ENCODE data around the gene SYDE1. TPM values are rescaled to one million over a fixed set of nuclear protein-coding genes. Genes with fewer than 3 reads are reported as not detected.

Gene SYDE1
- total RNA-seq, 4 donors from 2014 or later: 15.4 to 60.9 (median 22.8) TPM

DNA sequence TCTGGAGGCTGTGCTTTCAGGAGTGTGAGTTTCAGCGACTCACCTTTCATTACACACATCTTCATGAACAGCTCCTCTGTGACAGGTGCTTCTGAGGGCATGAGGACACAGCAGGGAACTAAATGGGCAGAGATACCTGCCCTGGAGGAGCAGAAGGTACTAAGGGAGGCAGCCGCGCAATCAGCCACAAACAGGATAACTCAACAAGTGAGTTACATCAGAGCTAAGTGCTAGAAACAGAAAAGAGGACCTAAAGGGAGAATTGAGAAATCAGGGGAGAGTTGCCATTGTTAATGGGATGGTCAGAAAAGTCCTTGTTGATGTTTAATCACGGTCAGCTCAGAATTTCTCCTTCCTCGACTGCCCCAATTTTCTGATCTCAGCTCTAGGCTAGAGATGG is 42.5 kb downstream of the SYDE1 start:
- no peak overlapping the region for H3K27ac ChIP-seq
- H3K4me1 ChIP-seq: no peaks in the 10 kb centered on the region
- H3K27me3 ChIP-seq: no peaks in the 10 kb centered on the region
- TF ChIP-seq, protein P1, sequence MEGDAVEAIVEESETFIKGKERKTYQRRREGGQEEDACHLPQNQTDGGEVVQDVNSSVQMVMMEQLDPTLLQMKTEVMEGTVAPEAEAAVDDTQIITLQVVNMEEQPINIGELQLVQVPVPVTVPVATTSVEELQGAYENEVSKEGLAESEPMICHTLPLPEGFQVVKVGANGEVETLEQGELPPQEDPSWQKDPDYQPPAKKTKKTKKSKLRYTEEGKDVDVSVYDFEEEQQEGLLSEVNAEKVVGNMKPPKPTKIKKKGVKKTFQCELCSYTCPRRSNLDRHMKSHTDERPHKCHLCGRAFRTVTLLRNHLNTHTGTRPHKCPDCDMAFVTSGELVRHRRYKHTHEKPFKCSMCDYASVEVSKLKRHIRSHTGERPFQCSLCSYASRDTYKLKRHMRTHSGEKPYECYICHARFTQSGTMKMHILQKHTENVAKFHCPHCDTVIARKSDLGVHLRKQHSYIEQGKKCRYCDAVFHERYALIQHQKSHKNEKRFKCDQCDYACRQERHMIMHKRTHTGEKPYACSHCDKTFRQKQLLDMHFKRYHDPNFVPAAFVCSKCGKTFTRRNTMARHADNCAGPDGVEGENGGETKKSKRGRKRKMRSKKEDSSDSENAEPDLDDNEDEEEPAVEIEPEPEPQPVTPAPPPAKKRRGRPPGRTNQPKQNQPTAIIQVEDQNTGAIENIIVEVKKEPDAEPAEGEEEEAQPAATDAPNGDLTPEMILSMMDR (IDR thresholded peaks at IDR 0.05): no peak
- no peak for TF ChIP-seq POLR2A (IDR thresholded peaks at IDR 0.05)
- intact Hi-C loops (cut with DNase I; ENCODE audit: low total_unique reads): loop anchor here (5.0 kb wide), 1 partner anchor 57 kb away; no protein-coding TSS in a partner anchor
- no peaks in the 10 kb centered on the region for H3K9me3 ChIP-seq
- H3K36me3 ChIP-seq: no peaks in the 10 kb centered on the region
- H3K4me3 ChIP-seq: no peak overlapping the region
- DNase-seq: no peak

DNA sequence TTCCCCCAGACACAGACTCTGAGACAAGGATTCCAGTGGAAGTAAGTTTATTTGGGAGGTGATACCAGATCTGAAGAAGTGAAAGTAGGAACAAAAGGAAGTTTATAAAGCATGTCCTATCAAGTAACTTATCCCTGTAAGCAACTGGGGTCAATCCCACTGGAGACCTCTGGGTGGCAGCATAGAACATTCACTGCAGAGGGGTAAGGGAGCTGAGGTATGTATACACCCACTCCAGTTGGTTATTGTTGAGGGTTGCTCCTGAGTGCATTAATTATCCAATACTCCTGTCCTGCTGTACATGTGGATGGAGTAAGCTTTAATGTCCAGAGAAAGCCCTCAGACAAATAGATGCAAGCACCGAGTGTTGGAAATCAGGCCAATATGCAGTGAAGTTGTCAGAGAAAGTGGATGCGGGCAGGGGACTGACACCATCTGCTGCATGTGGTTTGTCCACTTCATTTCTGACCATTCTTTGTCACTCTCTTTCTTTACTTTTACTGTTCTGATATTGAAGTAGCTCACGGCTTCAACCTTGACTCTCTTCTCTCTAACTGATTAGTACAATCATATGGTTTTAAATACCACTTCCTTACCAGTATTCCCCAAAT is 46.9 kb downstream of the SYDE1 start:
- intact Hi-C loops (cut with DNase I; ENCODE audit: low total_unique reads): loop anchor here (5.0 kb wide), 1 partner anchor 62 kb away; no protein-coding TSS in a partner anchor
- no peak for DNase-seq
- Histone ChIP-seq H3K36me3 (no peaks in the 10 kb centered on the region), H3K4me1 (no peaks in the 10 kb centered on the region), H3K27me3 (no peaks in the 10 kb centered on the region), H3K4me3 (no peak overlapping the region), H3K9me3 (no peaks in the 10 kb centered on the region), H3K27ac (no peak overlapping the region)
- no peak for TF ChIP-seq POLR2A (IDR thresholded peaks at IDR 0.05)
- TF ChIP-seq, protein P1 (IDR thresholded peaks at IDR 0.05): peak in 1 of 4 experiments; percentile 13

DNA sequence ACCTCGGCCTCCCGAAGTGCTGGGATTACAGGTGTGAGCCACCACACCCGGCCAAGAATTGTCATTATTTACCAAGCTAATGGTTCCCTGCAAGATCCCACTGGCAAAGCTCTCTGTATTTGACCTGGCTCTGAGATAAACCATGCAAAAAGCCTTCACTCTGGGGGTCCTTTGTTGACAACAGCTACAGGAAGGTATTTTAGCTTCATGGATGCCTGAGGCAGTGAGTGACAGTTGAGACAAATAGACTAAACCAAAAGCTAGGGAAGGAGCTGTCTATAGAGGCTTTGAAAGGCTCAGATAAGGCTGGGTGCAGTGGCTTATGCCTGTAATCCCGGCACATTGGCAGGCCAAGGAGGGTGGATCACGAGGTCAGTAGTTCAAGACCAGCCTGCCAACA is 48.1 kb downstream of the SYDE1 start:
- Histone ChIP-seq H3K4me1 (no peaks in the 10 kb centered on the region), H3K27ac (no peak overlapping the region), H3K4me3 (no peak overlapping the region), H3K9me3 (no peaks in the 10 kb centered on the region), H3K27me3 (no peaks in the 10 kb centered on the region), H3K36me3 (no peaks in the 10 kb centered on the region)
- intact Hi-C loops (cut with DNase I; ENCODE audit: low total_unique reads): no loop called here
- DNase-seq: no peak
- no peak for TF ChIP-seq POLR2A (IDR thresholded peaks at IDR 0.05)
- TF ChIP-seq, protein P1 (IDR thresholded peaks at IDR 0.05): no peak

- Histone ChIP-seq H3K27me3 (no peaks in the 10 kb centered on the region), H3K27ac (no peak overlapping the region), H3K36me3 (no peaks in the 10 kb centered on the region), H3K9me3 (no peaks in the 10 kb centered on the region), H3K4me1 (no peaks in the 10 kb centered on the region), H3K4me3 (no peak overlapping the region)
- no peak for DNase-seq
- intact Hi-C loops (cut with DNase I; ENCODE audit: low total_unique reads): no loop called here
- TF ChIP-seq, protein P1 (IDR thresholded peaks at IDR 0.05): no peak
Measured at GRCh38 chr19:15156391-15156790, 49.2 kb downstream of the SYDE1 start.

- TF ChIP-seq POLR2A (IDR thresholded peaks at IDR 0.05): no peak
- TF ChIP-seq, protein P1 (IDR thresholded peaks at IDR 0.05): no peak
- no peak for DNase-seq
- Histone ChIP-seq H3K4me3 (no peak overlapping the region), H3K4me1 (no peaks in the 10 kb centered on the region), H3K9me3 (no peaks in the 10 kb centered on the region), H3K27ac (no peak overlapping the region), H3K36me3 (no peaks in the 10 kb centered on the region), H3K27me3 (no peaks in the 10 kb centered on the region)
- intact Hi-C loops (cut with DNase I; ENCODE audit: low total_unique reads): no loop called here
Measured at GRCh38 chr19:15159251-15159650, 52.0 kb downstream of the SYDE1 start.

Data from uterus (tissue), 4 donors.